ENCODE results near the gene RAB24.
A peak's percentile ranks its signal among the peaks of the same experiment; 100 is the strongest.

RAB24 gene

GRCh38 chr5:177332896-177333260 is 29.4 kb upstream of the RAB24 start:
- no peak for DNase-seq

- no peak for DNase-seq
Measured at GRCh38 chr5:177332031-177332895, 28.7 kb upstream of the RAB24 start.

GRCh38 chr5:177330991-177331842 is 27.7 kb upstream of the RAB24 start:
- no peak for DNase-seq

GRCh38 chr5:177329883-177330282 is 26.4 kb upstream of the RAB24 start:
- DNase-seq = no peak

- DNase-seq = no peak
Measured at GRCh38 chr5:177328545-177329231, 25.2 kb upstream of the RAB24 start.

- DNase-seq = no peak
Measured at GRCh38 chr5:177327539-177328522, 24.3 kb upstream of the RAB24 start.

GRCh38 chr5:177325868-177326381 is 22.4 kb upstream of the RAB24 start:
- no peak for DNase-seq

GRCh38 chr5:177320879-177321278 is 17.4 kb upstream of the RAB24 start:
- DNase-seq = no peak

- DNase-seq = no peak
Measured at GRCh38 chr5:177319913-177320588, 16.5 kb upstream of the RAB24 start.

GRCh38 chr5:177317959-177318377 is 14.4 kb upstream of the RAB24 start:
- peak; percentile 86 for DNase-seq

GRCh38 chr5:177316005-177316404 is 12.5 kb upstream of the RAB24 start:
- DNase-seq = no peak

GRCh38 chr5:177315411-177315810 is 11.9 kb upstream of the RAB24 start:
- DNase-seq = no peak

- no peak for DNase-seq
Measured at GRCh38 chr5:177314376-177315342, 11.1 kb upstream of the RAB24 start.

- no peak for DNase-seq
Measured at GRCh38 chr5:177313561-177314259, 10.2 kb upstream of the RAB24 start.

- DNase-seq = peak; percentile 31
Measured at GRCh38 chr5:177312649-177313181, 9.2 kb upstream of the RAB24 start.

- DNase-seq = peak; percentile 98
Measured at GRCh38 chr5:177311723-177312648, 8.5 kb upstream of the RAB24 start, which contains the start of gene MXD3. MXD3 (minus strand) TSS chr5:177311898; CDS start chr5:177311830, 68 bp downstream.

GRCh38 chr5:177311392-177311722 is 7.8 kb upstream of the RAB24 start:
- DNase-seq = no peak
